Colonic mucosa (tissue), 4 donors: ENCODE results near the gene DCUN1D4. TPM values are rescaled to one million over a fixed set of nuclear protein-coding genes. Genes with fewer than 3 reads are reported as not detected.

Experiments
- DNase-seq: peaks from one replicate; pipeline ENCODE4 v3.0.0-alpha.2; 2020
- H3K27ac ChIP-seq: fragments of 200-600 bp; one replicate; pipeline ENCODE4 v1.8.0; 2021
- H3K27me3 ChIP-seq: fragments of 200-600 bp; one replicate; pipeline ENCODE4 v1.8.0; 2021
- H3K36me3 ChIP-seq: fragments of 200-600 bp; one replicate; pipeline ENCODE4 v1.8.0; 2021
- H3K4me1 ChIP-seq: fragments of 200-600 bp; one replicate; pipeline ENCODE4 v1.8.0; 2021; ENCODE audit warnings: mild to moderate bottlenecking
- H3K4me3 ChIP-seq: fragments of 200-600 bp; one replicate; pipeline ENCODE4 v1.8.0; 2021
- H3K9ac ChIP-seq, 2 donors: one replicate each; pipeline ENCODE4 v1.7.0; 2013; ENCODE audit warnings: control low read depth in 2 of 2, low read depth in 2 of 2, low read length in 2 of 2
- H3K9me3 ChIP-seq: fragments of 200-600 bp; one replicate; pipeline ENCODE4 v1.8.0; 2021
- intact Hi-C: fragments of 100-400 bp; cut with DNase I; formaldehyde crosslinking; loops from one replicate; pipeline ENCODE4 v1.14.1; 2022
- total RNA-seq, 2 donors: library from RNA; stranded (reverse); fragmentation: NEBNext Ultra II Directional in 1 of 2; extraction: Animal tissue kit (Norgen Biotek cat#: 25700) in 1 of 2; gene quantifications; one replicate each; pipeline ENCODE4 v1.2.1, GENCODE V29; 2021
- TF ChIP-seq, protein P1 (sequence below): fragments of 200-600 bp; IDR thresholded peaks from one replicate; pipeline ENCODE4 v1.8.0; 2022; ENCODE audit warnings: antibody characterized with exemption, mild to moderate bottlenecking
- donor health status: healthy.
- donor health status: DM: no; HTN: no; CAD: no.
- donor health status: DM: no; HTN: no; CAD: no.

Gene DCUN1D4
- total RNA-seq, 2 donors from 2014 or later, result 30.4 to 36.0 TPM

DNA sequence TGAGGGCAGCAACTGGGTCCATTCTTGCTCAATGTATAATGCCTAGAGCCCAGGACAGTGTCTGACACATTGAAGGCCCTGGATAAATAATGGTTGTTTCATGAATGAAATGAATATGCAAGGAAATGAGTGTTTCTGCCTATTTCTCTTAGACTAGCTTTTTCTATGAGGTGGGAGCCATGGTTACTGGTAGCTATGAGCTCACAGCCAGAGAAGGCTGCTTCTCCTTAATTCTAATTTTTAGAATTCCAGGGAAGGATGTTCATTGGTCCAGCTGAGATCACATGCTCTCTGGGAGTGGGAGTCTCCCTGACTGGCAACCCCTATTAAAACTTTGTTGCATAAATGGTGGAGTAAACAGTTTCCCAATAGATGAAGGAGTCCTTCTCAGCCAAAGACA is 9.7 kb upstream of the DCUN1D4 start:
- TF ChIP-seq, protein P1, sequence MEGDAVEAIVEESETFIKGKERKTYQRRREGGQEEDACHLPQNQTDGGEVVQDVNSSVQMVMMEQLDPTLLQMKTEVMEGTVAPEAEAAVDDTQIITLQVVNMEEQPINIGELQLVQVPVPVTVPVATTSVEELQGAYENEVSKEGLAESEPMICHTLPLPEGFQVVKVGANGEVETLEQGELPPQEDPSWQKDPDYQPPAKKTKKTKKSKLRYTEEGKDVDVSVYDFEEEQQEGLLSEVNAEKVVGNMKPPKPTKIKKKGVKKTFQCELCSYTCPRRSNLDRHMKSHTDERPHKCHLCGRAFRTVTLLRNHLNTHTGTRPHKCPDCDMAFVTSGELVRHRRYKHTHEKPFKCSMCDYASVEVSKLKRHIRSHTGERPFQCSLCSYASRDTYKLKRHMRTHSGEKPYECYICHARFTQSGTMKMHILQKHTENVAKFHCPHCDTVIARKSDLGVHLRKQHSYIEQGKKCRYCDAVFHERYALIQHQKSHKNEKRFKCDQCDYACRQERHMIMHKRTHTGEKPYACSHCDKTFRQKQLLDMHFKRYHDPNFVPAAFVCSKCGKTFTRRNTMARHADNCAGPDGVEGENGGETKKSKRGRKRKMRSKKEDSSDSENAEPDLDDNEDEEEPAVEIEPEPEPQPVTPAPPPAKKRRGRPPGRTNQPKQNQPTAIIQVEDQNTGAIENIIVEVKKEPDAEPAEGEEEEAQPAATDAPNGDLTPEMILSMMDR, result no peak
- H3K27me3 ChIP-seq, result no peaks in the 10 kb centered on the region
- H3K36me3 ChIP-seq, result no peaks in the 10 kb centered on the region
- intact Hi-C loops, result no loop called here
- DNase-seq, result no peak
- H3K9me3 ChIP-seq, result no peaks in the 10 kb centered on the region
- no peak overlapping the region for H3K4me3 ChIP-seq
- H3K27ac ChIP-seq, result no peak overlapping the region
- H3K9ac ChIP-seq, result no peak overlapping the region
- H3K4me1 ChIP-seq, result no peaks in the 10 kb centered on the region

DNA sequence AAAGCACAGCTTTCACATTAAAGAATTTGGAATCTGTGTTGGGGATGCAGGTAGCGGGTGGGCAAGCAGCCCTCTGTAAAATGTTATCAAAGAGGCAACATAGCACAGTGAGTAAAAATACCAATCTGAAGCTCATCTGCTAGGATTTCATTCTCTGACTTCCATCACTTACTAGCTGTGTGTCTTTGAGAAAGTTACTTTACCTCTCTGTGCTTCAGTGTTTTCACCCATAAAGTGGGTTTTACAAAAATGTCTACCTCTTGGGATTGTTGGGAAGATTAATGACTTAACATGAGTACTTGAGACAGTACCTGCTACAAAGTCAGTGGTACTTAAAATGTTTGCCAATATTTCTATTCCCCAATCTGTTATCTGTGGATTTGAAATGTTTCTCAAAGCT is 7.9 kb upstream of the DCUN1D4 start:
- TF ChIP-seq, protein P1, result no peak
- Histone ChIP-seq H3K4me1 (no peaks in the 10 kb centered on the region), H3K9ac (no peak overlapping the region), H3K9me3 (no peaks in the 10 kb centered on the region), H3K4me3 (no peak overlapping the region), H3K36me3 (no peaks in the 10 kb centered on the region), H3K27ac (no peak overlapping the region), H3K27me3 (no peaks in the 10 kb centered on the region)
- no peak for DNase-seq
- intact Hi-C loops, result no loop called here

DNA sequence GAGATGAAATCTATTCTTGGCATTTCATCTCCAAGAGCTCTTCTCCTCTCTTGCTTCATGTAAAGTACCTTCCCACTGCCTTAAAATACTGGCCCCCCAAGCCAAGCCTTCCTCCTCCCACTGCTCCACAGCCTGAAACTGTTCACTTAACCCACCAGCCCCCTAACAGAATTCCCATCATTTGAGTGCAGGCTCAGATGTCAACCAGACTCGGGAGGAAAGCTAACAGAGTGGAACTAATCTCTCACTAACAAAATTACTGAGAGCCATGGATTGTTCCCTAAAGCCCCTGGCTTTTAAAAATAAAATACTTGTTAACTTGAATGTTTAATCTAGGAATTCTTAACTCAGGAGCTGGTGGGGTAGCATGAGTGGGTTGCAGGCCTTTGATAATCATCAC is 7.1 kb upstream of the DCUN1D4 start:
- no peak for DNase-seq
- Histone ChIP-seq H3K9me3 (no peaks in the 10 kb centered on the region), H3K4me1 (no peaks in the 10 kb centered on the region), H3K36me3 (no peaks in the 10 kb centered on the region), H3K27me3 (no peaks in the 10 kb centered on the region), H3K4me3 (no peak overlapping the region), H3K9ac (no peak overlapping the region), H3K27ac (no peak overlapping the region)
- TF ChIP-seq, protein P1, result no peak
- intact Hi-C loops, result no loop called here

DNA sequence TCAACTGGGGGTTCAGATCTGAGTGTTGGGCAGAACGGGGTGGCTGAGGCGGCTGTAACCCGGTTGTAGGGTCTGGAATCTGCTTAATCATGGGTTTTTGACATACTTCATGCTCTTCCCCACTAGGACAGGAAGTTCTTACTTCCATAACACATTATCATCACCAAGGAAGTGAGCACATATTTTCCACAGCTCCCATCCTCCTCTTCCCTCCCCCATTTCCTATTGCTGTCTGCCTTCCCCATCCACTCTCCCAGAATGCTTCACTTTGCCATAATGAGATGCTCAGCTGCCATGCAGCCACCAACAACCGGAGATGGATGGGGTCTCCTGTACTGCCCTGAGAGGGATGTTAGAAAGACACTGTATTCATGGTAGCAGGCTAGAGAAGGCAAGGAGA is 6.4 kb upstream of the DCUN1D4 start:
- Histone ChIP-seq H3K4me1 (no peaks in the 10 kb centered on the region), H3K9ac (no peak overlapping the region), H3K36me3 (no peaks in the 10 kb centered on the region), H3K27ac (no peak overlapping the region), H3K27me3 (no peaks in the 10 kb centered on the region), H3K9me3 (no peaks in the 10 kb centered on the region), H3K4me3 (no peak overlapping the region)
- no peak for DNase-seq
- TF ChIP-seq, protein P1, result no peak
- intact Hi-C loops, result no loop called here

DNA sequence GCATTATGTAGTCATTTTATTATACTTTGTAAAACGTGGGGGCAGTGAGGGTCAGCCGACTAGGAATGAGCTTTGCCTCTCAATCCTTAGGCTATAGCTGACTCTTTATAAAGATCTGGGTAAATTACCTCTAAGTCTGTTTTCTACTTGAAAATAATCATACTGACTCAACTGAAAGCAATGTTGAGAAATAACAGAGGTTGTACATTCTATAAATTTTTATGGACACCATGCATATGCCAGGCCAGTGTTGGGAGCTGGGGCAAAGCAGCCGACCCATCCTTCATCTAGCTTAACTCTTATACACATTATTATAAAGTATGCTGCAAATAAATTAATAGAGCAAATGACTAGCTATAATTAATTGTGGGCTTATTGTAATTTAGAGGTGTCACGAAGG is 2.2 kb upstream of the DCUN1D4 start:
- intact Hi-C loops, result loop anchor here (10.0 kb wide), 1 partner anchor 54 kb away; no protein-coding TSS in a partner anchor
- no peak overlapping the region for H3K27ac ChIP-seq
- TF ChIP-seq, protein P1, result no peak

More for the DNA sequence above, 2.2 kb upstream of the DCUN1D4 start:
- no peak for DNase-seq
- no peaks in the 10 kb centered on the region for H3K27me3 ChIP-seq
- no peak overlapping the region for H3K9ac ChIP-seq
- H3K4me1 ChIP-seq, result no peaks in the 10 kb centered on the region
- no peaks in the 10 kb centered on the region for H3K9me3 ChIP-seq
- H3K36me3 ChIP-seq, result no peaks in the 10 kb centered on the region
- H3K4me3 ChIP-seq, result no peak overlapping the region
